ENCODE results near the gene MRFAP1L1. TPM values are rescaled to one million over a fixed set of nuclear protein-coding genes. Genes with fewer than 3 reads are reported as not detected.

The MRFAP1L1 gene
- total RNA-seq, 6 experiments from 2014 or later: 35.5 to 41.0 (median 40.1) TPM

DNA sequence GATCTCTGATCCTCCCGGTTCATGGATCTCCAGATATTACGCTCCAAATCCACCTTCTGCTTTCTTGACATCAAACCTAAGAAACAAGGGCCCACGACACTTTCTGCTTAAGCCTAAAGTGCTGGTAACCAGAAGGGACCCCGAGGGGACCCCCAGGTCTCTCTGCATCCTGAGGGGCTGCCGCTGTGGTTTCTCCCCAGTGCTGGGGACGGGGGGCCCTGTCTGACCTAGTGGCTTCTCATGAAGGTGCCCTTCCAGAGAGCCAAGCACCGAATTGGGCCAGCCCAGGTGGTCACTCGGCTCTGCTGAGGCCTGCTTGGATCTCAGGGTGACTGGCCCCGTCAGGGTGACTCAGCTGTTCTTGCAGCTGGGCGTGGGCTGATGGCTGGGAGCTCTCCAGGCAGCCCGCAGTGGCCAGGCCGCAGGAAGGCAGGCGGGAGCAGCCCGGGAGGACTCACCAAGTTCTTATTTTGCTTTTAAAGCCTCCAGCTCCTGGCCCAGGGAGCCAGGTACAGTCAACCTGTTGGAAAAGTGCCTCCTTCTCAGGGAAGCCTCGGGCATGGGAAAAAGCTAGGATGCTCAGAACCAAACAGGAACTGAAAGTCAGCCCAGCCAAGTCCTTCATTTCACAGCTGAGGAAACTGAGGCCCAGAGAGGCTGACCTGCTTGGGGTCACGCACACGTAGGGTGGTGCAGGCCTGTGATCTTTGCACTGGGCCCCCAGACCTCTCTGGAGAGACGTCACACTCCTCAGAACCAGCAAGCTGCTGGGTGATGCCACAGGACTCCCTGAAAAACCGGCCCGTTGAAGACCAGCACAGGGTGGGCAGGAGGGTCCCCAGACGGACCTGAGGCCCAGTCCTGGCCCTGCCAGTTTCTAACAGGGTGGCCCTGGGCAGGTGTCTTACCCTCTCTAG, 23.0 kb upstream of the MRFAP1L1 start:
- peaks cover 8% of the 10 kb centered on the region for H3K4me1 Mint-ChIP-seq (ENCODE audit: low read depth)
- H3K36me3 Mint-ChIP-seq (ENCODE audit: low read depth): peaks cover 3% of the 10 kb centered on the region; the same call in 1 of the 2 replicates
- TF ChIP-seq, protein P1, sequence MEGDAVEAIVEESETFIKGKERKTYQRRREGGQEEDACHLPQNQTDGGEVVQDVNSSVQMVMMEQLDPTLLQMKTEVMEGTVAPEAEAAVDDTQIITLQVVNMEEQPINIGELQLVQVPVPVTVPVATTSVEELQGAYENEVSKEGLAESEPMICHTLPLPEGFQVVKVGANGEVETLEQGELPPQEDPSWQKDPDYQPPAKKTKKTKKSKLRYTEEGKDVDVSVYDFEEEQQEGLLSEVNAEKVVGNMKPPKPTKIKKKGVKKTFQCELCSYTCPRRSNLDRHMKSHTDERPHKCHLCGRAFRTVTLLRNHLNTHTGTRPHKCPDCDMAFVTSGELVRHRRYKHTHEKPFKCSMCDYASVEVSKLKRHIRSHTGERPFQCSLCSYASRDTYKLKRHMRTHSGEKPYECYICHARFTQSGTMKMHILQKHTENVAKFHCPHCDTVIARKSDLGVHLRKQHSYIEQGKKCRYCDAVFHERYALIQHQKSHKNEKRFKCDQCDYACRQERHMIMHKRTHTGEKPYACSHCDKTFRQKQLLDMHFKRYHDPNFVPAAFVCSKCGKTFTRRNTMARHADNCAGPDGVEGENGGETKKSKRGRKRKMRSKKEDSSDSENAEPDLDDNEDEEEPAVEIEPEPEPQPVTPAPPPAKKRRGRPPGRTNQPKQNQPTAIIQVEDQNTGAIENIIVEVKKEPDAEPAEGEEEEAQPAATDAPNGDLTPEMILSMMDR (IDR thresholded peaks at IDR 0.05): no peak
- no peak overlapping the region for H3K4me3 Mint-ChIP-seq
- H3K9me3 Mint-ChIP-seq: no peaks in the 10 kb centered on the region
- peak; percentile 84 for DNase-seq
- H3K27me3 Mint-ChIP-seq (ENCODE audit: insufficient read depth): peaks cover 2% of the 10 kb centered on the region
- peak overlapping the region; percentile 99 for H3K27ac Mint-ChIP-seq

DNA sequence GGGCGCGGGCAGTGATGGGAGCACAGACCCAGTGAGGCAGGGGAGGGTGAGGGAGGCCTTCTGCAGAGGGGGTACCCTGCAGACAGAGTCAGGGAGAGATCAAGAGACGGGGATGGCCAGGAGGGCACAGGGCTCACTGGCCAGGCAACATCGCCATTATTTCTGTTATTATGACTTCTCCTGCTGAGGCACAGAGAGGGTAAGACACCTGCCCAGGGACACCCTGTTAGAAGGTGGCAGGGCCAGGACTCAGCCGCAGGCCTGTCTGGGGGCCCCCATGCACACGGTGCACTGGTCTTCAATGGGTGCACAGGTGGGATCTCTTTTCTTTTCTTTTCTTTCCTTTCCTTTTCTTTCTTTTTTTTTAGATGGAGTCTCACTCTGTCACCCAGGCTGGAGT, 22.1 kb upstream of the MRFAP1L1 start:
- TF ChIP-seq, protein P1 (IDR thresholded peaks at IDR 0.05): no peak
- peaks cover 3% of the 10 kb centered on the region; the same call in 1 of the 2 replicates for H3K36me3 Mint-ChIP-seq (ENCODE audit: low read depth)
- H3K27ac Mint-ChIP-seq: peak overlapping the region; percentile 99
- no peaks in the 10 kb centered on the region for H3K9me3 Mint-ChIP-seq
- H3K4me1 Mint-ChIP-seq (ENCODE audit: low read depth): peaks cover 8% of the 10 kb centered on the region
- peaks cover 2% of the 10 kb centered on the region for H3K27me3 Mint-ChIP-seq (ENCODE audit: insufficient read depth)
- no peak overlapping the region for H3K4me3 Mint-ChIP-seq
- DNase-seq: no peak

DNA sequence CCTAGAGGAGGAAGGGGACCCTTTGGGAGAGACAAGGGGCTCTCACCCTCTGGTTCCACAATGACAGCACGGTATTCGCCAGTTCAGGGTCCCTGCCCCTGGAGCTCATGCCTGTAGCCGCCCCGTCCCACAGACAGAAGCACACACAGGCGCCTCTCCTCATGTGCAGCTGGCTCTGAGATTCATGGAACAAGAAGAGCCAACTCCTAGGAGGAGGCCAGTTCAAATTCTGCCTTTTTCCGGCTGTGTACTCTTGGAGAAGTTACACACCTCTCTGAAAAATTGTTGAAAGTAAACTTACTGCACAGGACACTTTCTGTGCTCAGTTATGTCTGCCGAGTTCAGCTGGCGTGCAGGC, 21.6 kb upstream of the MRFAP1L1 start:
- H3K4me1 Mint-ChIP-seq (ENCODE audit: low read depth): peaks cover 8% of the 10 kb centered on the region
- TF ChIP-seq, protein P1 (IDR thresholded peaks at IDR 0.05): no peak
- no peak overlapping the region for H3K4me3 Mint-ChIP-seq
- peak overlapping the region; percentile 99 for H3K27ac Mint-ChIP-seq
- DNase-seq: no peak
- H3K9me3 Mint-ChIP-seq: no peaks in the 10 kb centered on the region
- peaks cover 3% of the 10 kb centered on the region; the same call in 1 of the 2 replicates for H3K36me3 Mint-ChIP-seq (ENCODE audit: low read depth)
- H3K27me3 Mint-ChIP-seq (ENCODE audit: insufficient read depth): peaks cover 2% of the 10 kb centered on the region

DNA sequence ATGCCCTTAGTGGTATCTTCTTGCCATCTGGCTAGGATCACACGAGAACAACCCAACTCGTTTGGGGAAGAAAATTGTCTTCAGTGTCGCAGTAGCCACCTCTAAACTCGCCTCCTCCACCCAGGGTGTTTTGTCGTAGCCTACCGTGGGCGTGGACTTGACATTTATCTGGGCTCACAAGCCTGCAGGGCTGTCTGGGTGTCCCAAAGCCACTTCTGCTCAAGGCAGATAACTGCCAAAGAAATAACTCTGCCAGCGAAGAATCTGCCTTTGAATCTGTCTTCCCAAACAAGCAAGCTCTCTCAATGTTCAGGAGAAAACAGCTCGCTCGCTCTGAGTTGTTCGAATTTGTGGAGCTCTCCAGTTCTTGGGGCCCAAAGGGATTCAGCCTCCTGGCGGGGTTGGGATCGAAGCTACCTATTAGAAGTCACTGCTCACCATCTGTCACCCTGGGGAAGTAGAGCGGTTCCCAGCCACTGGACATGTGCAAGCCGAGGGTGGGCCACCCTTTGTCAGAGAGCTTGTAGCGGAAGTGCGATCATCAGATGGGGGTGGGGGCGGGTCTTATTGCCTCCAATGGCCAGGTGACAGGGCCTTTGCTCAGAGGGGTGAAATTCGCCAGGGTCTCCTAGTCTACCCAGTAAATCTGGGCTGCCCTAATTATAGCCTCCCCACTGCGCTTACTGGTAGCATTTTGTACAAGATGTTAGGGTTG, 21.1 kb upstream of the MRFAP1L1 start:
- H3K27ac Mint-ChIP-seq: peak overlapping the region; percentile 99
- no peak for DNase-seq
- no peak overlapping the region for H3K4me3 Mint-ChIP-seq
- H3K27me3 Mint-ChIP-seq (ENCODE audit: insufficient read depth): peaks cover 2% of the 10 kb centered on the region
- H3K9me3 Mint-ChIP-seq: no peaks in the 10 kb centered on the region
- H3K4me1 Mint-ChIP-seq (ENCODE audit: low read depth): peaks cover 8% of the 10 kb centered on the region
- TF ChIP-seq, protein P1 (IDR thresholded peaks at IDR 0.05): no peak
- H3K36me3 Mint-ChIP-seq (ENCODE audit: low read depth): peaks cover 3% of the 10 kb centered on the region; the same call in 1 of the 2 replicates

DNA sequence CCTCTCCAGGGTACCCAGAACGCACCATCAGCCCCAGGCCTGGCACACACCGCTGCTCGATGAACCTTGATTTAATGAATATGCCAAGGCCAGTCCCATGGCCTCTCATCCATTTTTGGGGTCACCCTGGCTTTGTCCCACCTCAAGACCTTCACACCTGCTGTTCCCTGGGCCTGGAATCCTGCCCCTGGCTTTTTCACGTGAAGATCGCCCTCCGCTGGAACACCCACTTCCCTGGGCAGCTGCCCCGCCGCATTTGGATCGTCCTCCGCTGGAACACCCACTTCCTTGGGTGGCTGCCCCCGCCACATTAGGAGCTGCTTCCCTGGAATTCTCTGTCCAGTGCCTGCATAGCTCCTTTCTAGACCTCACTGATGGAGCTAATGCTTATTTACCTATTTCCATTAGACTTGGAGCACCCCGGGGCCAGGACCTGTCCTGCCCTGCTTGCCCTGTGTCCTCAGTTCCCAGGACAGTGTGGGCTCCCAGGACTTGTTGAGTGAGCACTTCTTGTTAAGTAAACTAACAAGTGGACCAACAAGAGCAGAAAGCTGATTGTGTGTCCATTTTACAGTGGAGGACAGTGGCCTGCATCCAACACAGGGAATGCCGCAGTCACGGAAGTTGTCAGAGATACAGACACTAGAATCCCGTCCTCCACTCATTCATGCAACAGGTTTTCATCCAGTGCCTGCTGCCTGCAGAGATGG, 18.8 kb upstream of the MRFAP1L1 start:
- no peak for DNase-seq
- H3K27me3 Mint-ChIP-seq (ENCODE audit: insufficient read depth): peaks cover 2% of the 10 kb centered on the region
- peaks cover 18% of the 10 kb centered on the region for H3K4me1 Mint-ChIP-seq (ENCODE audit: low read depth)
- H3K9me3 Mint-ChIP-seq: peaks cover 5% of the 10 kb centered on the region; the same call in 1 of the 2 replicates
- TF ChIP-seq, protein P1 (IDR thresholded peaks at IDR 0.05): peak; percentile 9; the same call in 1 of the 2 replicates
- no peak overlapping the region for H3K4me3 Mint-ChIP-seq
- H3K27ac Mint-ChIP-seq: no peak overlapping the region
- peaks cover 3% of the 10 kb centered on the region; the same call in 1 of the 2 replicates for H3K36me3 Mint-ChIP-seq (ENCODE audit: low read depth)

Measured in HFFc6 (cell line).